HG03354 (cell line): ENCODE measurements around the gene KSR1.
A peak's percentile ranks its signal among the peaks of the same experiment; 100 is the strongest.
"Not testable (repeated sequence)": the region's sequence is repeated elsewhere in the genome, so short reads cannot be mapped to it uniquely, and the experiment has no call there.

Experiments
- ATAC-seq: cut with Tn5 transposase; IDR thresholded peaks from one replicate; pipeline ENCODE4 v1.9.1; 2021; ENCODE audit warnings: mild to moderate bottlenecking; ENCODE audit not compliant: unreplicated experiment, poor library complexity, severe bottlenecking

Gene KSR1

GRCh38 chr17:27455914-27456680, at the start of gene KSR1:
TSS of gene KSR1 (plus strand) at chr17:27456448. CDS start at chr17:27456644, 196 bp downstream.
- peak; percentile 89 for ATAC-seq

GRCh38 chr17:27407916-27408864, 48.1 kb upstream of the KSR1 start:
- no peak for ATAC-seq

- ATAC-seq = no peak
These were observed 47.4 kb upstream of the KSR1 start for GRCh38 chr17:27408891-27409290.

GRCh38 chr17:27412158-27412557, 44.1 kb upstream of the KSR1 start:
- not testable (repeated sequence) for ATAC-seq

- ATAC-seq = no peak
These were observed 42.9 kb upstream of the KSR1 start for GRCh38 chr17:27413315-27413714.

- ATAC-seq = peak; percentile 49
These were observed 42.5 kb upstream of the KSR1 start for GRCh38 chr17:27413792-27414191.

- ATAC-seq = no peak
These were observed 42.0 kb upstream of the KSR1 start for GRCh38 chr17:27414271-27414670.

GRCh38 chr17:27414694-27415093, 41.6 kb upstream of the KSR1 start:
- no peak for ATAC-seq

- ATAC-seq = no peak
These were observed 41.0 kb upstream of the KSR1 start for GRCh38 chr17:27415120-27415795.

GRCh38 chr17:27417596-27418365, 38.5 kb upstream of the KSR1 start:
- no peak for ATAC-seq

GRCh38 chr17:27418366-27418615, 38.0 kb upstream of the KSR1 start:
- ATAC-seq = no peak

- no peak for ATAC-seq
These were observed 37.1 kb upstream of the KSR1 start for GRCh38 chr17:27419156-27419555.

- ATAC-seq = no peak
These were observed 35.9 kb upstream of the KSR1 start for GRCh38 chr17:27420211-27420950.

GRCh38 chr17:27421111-27421510, 35.1 kb upstream of the KSR1 start:
- ATAC-seq = no peak

- not testable (repeated sequence) for ATAC-seq
These were observed 34.6 kb upstream of the KSR1 start for GRCh38 chr17:27421626-27422025.

- no peak for ATAC-seq
These were observed 33.6 kb upstream of the KSR1 start for GRCh38 chr17:27422601-27423000.

GRCh38 chr17:27423651-27424050, 32.6 kb upstream of the KSR1 start:
- ATAC-seq = no peak

GRCh38 chr17:27424516-27424915, 31.7 kb upstream of the KSR1 start:
- no peak for ATAC-seq

GRCh38 chr17:27424941-27425340, 31.3 kb upstream of the KSR1 start:
- no peak for ATAC-seq
